ENCODE results near the gene MISP. TPM values are rescaled to one million over a fixed set of nuclear protein-coding genes. Genes with fewer than 3 reads are reported as not detected.

Gene MISP
- total and polyA plus RNA-seq, 2 of the 13 experiments (the other 11 are each of a cell fraction or from before 2014, with no cell fraction given) = 0.67 to 1.3 TPM

DNA sequence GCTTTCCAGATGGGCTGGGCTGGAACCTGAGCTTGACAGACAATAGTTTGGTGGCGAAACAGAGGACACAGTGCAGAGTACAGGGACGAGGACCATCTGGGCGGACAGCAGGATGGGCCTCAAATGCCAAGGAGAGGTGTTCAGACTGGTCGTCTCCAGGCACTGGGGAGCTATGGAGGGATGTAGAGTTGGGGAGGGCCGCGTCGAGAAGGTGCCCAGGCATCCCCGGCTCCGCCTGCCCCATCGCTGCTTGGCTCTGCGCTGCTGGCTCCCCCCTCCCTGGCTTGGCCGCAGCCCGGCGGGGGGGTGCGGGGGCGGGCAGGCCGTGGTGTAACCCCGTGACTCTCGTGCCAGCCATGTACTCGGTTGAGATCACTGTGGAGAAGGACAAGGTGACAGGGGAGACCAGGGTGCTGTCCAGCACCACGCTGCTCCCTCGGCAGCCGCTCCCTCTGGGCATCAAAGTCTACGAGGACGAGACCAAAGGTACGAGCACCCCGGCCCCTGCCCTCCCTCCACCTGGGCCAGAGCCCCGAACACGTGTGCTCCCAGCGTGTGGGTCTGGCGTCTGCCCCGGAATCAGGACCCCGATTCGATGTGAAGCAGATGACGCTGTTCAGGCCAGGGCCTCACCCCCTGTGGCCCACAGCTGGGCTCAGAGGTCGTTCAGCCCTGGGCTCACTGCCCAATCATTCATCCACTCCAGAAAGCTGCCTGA, 10.8 kb upstream of the MISP start (continued):
- TF ChIP-seq, protein P1, sequence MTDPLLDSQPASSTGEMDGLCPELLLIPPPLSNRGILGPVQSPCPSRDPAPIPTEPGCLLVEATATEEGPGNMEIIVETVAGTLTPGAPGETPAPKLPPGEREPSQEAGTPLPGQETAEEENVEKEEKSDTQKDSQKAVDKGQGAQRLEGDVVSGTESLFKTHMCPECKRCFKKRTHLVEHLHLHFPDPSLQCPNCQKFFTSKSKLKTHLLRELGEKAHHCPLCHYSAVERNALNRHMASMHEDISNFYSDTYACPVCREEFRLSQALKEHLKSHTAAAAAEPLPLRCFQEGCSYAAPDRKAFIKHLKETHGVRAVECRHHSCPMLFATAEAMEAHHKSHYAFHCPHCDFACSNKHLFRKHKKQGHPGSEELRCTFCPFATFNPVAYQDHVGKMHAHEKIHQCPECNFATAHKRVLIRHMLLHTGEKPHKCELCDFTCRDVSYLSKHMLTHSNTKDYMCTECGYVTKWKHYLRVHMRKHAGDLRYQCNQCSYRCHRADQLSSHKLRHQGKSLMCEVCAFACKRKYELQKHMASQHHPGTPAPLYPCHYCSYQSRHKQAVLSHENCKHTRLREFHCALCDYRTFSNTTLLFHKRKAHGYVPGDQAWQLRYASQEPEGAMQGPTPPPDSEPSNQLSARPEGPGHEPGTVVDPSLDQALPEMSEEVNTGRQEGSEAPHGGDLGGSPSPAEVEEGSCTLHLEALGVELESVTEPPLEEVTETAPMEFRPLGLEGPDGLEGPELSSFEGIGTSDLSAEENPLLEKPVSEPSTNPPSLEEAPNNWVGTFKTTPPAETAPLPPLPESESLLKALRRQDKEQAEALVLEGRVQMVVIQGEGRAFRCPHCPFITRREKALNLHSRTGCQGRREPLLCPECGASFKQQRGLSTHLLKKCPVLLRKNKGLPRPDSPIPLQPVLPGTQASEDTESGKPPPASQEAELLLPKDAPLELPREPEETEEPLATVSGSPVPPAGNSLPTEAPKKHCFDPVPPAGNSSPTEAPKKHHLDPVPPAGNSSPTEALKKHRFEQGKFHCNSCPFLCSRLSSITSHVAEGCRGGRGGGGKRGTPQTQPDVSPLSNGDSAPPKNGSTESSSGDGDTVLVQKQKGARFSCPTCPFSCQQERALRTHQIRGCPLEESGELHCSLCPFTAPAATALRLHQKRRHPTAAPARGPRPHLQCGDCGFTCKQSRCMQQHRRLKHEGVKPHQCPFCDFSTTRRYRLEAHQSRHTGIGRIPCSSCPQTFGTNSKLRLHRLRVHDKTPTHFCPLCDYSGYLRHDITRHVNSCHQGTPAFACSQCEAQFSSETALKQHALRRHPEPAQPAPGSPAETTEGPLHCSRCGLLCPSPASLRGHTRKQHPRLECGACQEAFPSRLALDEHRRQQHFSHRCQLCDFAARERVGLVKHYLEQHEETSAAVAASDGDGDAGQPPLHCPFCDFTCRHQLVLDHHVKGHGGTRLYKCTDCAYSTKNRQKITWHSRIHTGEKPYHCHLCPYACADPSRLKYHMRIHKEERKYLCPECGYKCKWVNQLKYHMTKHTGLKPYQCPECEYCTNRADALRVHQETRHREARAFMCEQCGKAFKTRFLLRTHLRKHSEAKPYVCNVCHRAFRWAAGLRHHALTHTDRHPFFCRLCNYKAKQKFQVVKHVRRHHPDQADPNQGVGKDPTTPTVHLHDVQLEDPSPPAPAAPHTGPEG (CRISPR knock-in tag; IDR thresholded peaks at IDR 0.05) = no peak
- TF ChIP-seq ZNF33B (CRISPR knock-in tag; IDR thresholded peaks at IDR 0.05) = peak; percentile 92
- TF ChIP-seq ZNF253 (CRISPR knock-in tag; IDR thresholded peaks at IDR 0.05; ENCODE audit: borderline replicate concordance) = peak; percentile 87; the same call in 1 of the 2 replicates
- peak; percentile 84 for TF ChIP-seq WIZ (CRISPR knock-in tag; IDR thresholded peaks at IDR 0.05)
- TF ChIP-seq ZNF629 (CRISPR knock-in tag; conservative IDR thresholded peaks at IDR 0.05) = 0 out of 2 replicates have a peak, but pooled peaks have one; percentile 11
- TF ChIP-seq, protein P2, sequence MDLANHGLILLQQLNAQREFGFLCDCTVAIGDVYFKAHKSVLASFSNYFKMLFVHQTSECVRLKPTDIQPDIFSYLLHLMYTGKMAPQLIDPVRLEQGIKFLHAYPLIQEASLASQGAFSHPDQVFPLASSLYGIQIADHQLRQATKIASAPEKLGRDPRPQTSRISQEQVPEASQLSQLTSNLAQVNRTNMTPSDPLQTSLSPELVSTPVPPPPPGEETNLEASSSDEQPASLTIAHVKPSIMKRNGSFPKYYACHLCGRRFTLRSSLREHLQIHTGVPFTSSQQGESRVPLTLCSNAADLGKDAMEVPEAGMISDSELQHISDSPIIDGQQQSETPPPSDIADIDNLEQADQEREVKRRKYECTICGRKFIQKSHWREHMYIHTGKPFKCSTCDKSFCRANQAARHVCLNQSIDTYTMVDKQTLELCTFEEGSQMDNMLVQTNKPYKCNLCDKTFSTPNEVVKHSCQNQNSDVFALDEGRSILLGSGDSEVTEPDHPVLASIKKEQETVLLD (CRISPR knock-in tag; IDR thresholded peaks at IDR 0.05; ENCODE audit: low read depth) = no peak
- no peak for TF ChIP-seq ZNF614 (CRISPR knock-in tag; IDR thresholded peaks at IDR 0.05; ENCODE audit: borderline replicate concordance)
- TF ChIP-seq, protein P3, sequence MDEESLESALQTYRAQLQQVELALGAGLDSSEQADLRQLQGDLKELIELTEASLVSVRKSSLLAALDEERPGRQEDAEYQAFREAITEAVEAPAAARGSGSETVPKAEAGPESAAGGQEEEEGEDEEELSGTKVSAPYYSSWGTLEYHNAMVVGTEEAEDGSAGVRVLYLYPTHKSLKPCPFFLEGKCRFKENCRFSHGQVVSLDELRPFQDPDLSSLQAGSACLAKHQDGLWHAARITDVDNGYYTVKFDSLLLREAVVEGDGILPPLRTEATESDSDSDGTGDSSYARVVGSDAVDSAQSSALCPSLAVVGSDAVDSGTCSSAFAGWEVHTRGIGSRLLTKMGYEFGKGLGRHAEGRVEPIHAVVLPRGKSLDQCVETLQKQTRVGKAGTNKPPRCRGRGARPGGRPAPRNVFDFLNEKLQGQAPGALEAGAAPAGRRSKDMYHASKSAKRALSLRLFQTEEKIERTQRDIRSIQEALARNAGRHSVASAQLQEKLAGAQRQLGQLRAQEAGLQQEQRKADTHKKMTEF (CRISPR knock-in tag; IDR thresholded peaks at IDR 0.05) = peak; percentile 59
- no peak; the same call in 1 of the 2 replicates for TF ChIP-seq PHF8 (CRISPR knock-in tag; IDR thresholded peaks at IDR 0.05)
- TF ChIP-seq, protein P4, sequence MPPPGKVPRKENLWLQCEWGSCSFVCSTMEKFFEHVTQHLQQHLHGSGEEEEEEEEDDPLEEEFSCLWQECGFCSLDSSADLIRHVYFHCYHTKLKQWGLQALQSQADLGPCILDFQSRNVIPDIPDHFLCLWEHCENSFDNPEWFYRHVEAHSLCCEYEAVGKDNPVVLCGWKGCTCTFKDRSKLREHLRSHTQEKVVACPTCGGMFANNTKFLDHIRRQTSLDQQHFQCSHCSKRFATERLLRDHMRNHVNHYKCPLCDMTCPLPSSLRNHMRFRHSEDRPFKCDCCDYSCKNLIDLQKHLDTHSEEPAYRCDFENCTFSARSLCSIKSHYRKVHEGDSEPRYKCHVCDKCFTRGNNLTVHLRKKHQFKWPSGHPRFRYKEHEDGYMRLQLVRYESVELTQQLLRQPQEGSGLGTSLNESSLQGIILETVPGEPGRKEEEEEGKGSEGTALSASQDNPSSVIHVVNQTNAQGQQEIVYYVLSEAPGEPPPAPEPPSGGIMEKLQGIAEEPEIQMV (CRISPR knock-in tag; IDR thresholded peaks at IDR 0.05; ENCODE audit: low read depth) = peak; percentile 78; the same call in 1 of the 2 replicates
- no peak for TF ChIP-seq NR3C1 (CRISPR knock-in tag; IDR thresholded peaks at IDR 0.05)
- no peak for TF ChIP-seq ZNF382 (CRISPR knock-in tag; IDR thresholded peaks at IDR 0.05; ENCODE audit: borderline replicate concordance)
- no peak for TF ChIP-seq HOXA7 (CRISPR knock-in tag; IDR thresholded peaks at IDR 0.05)
- no peak for TF ChIP-seq ZNF550 (CRISPR knock-in tag; IDR thresholded peaks at IDR 0.05; ENCODE audit: borderline replicate concordance)
- no peak for TF ChIP-seq NONO (IDR thresholded peaks at IDR 0.05)
- TF ChIP-seq NONO (CRISPR knock-in tag; conservative IDR thresholded peaks at IDR 0.05) = peak; percentile 85
- TF ChIP-seq ZNF562 (CRISPR knock-in tag; IDR thresholded peaks at IDR 0.05; ENCODE audit: borderline replicate concordance) = no peak
- no peak for TF ChIP-seq ZNF615 (CRISPR knock-in tag; IDR thresholded peaks at IDR 0.05; ENCODE audit: borderline replicate concordance)

Data from HepG2 (cell line).